Transverse colon (tissue), 3 donors: ENCODE data around the gene ARHGAP8.
A peak's percentile ranks its signal among the peaks of the same experiment; 100 is the strongest.

Experiments used
- CTCF ChIP-seq, 5 experiments: fragments of 200-600 bp in 3 of 5; fragments of 450-650 bp in 2 of 5; sonication (generic) in 3 of 5; IDR thresholded peaks; 1 replicate in 2 of 5; 2 replicates in 3 of 5; pipeline ENCODE4 v1.5.1; 2016 to 2017; ENCODE audit warnings: antibody characterized with exemption in 5 of 5, inconsistent platforms in 3 of 5, mild to moderate bottlenecking in 2 of 5, moderate library complexity in 1 of 5
- EP300 ChIP-seq: sonication (generic); formaldehyde crosslinking; IDR thresholded peaks from one replicate; pipeline ENCODE4 v1.6.1; 2017; ENCODE audit warnings: antibody characterized with exemption, low read depth
- POLR2A ChIP-seq: fragments of 450-650 bp; IDR thresholded peaks from one replicate; pipeline ENCODE4 v1.6.1; 2016; ENCODE audit warnings: antibody characterized with exemption, mild to moderate bottlenecking, moderate library complexity

DNA sequence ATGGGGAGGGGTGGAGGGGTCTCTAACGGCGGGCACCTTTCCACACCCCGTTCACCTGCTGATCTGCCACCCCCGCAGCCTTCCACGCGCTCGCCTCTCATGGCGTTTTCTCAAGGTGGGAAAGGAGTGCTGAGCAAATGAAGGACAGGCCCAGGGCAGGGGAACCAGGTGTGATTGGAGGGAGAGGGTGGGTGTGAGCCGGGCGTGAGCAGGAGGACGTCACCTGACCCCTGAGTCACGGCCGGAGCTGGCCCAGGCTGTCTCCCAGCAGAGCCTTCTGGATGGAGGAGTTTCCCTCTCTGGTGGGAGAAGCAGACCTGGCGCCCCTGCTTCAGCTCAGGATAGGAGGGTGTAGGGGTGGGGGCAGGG, 14.0 kb upstream of the ARHGAP8 start:
- TF ChIP-seq CTCF (IDR thresholded peaks at IDR 0.05) (no peak), POLR2A (peak; percentile 25), EP300 (no peak)
